GM19023 (cell line): ENCODE results near the gene FAF2.

Experiments used
- ATAC-seq: cut with Tn5 transposase; IDR thresholded peaks from one replicate; pipeline ENCODE4 v1.9.1; 2021; ENCODE audit warnings: mild to moderate bottlenecking, moderate library complexity; ENCODE audit not compliant: unreplicated experiment

Gene FAF2

DNA sequence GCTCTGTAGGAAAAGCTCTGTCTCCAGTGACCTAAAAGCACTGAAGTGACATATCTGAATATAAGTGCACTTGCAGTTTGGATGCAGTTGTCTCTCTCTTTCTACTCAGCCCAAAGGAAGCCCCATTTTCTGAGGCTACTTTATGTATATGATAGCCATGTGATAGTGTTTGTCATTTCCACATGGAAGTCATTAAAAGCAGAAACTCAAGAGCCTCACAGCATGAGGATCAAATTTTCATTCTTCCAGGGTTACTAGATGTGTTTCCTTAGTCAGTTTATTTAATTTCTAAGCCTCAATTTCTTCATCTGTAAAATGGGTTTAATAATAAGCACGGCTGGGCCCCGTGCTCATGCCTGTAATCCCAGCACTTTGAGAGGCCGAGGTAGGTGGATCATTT is 52.3 kb downstream of the FAF2 start:
- no peak for ATAC-seq

GRCh38 chr5:176501333-176501732 is 53.1 kb downstream of the FAF2 start:
- ATAC-seq = no peak

DNA sequence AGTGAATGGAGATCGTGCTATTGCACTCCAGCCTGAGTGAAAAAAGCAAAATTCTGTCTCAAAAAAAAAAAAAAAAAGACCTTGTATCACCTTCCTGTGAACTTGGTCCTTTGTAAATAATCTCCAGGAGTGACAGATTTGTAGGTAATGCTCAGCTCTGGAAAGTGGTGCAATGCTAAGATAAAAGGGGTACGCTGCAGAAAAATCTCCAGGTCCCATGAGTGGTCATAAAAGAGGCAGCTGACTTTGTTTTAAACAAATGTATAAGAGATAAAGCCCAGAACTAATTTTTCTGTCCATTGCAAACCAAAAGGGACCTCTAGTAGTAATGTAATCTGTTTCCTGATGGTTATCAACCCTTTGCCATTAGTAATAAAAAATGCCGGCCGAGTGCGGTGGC is 55.3 kb downstream of the FAF2 start:
- no peak for ATAC-seq

- no peak for ATAC-seq
Observed at GRCh38 chr5:176507911-176508310, 59.7 kb downstream of the FAF2 start.

GRCh38 chr5:176508603-176509002 is 60.4 kb downstream of the FAF2 start:
- no peak for ATAC-seq

- no peak for ATAC-seq
Observed at GRCh38 chr5:176513788-176514187, 65.6 kb downstream of the FAF2 start.

GRCh38 chr5:176514244-176514950 is 66.2 kb downstream of the FAF2 start:
- ATAC-seq = no peak

DNA sequence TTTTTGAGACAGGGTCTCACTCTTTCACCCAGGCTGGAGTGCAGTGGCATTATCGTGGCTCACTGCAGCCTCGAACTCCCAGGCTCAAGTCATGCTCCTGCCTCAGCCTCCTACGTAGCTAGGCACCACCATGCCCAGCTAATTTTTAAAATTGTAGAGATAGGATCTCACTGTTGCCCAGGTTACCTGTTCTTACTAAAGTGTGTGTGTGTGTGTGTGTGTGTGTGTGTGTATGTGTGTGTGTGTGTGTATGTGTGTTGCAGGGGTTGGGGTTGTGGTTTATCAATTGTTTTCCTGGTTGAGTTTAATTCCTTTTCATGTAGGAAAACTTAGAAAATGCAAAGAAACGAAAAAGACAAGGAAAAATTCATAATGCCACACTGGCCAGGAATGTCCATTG is 67.2 kb downstream of the FAF2 start:
- ATAC-seq = no peak

- no peak for ATAC-seq
Observed at GRCh38 chr5:176517053-176517661, 69.0 kb downstream of the FAF2 start.

GRCh38 chr5:176519810-176520720 is 71.9 kb downstream of the FAF2 start:
- ATAC-seq = no peak

DNA sequence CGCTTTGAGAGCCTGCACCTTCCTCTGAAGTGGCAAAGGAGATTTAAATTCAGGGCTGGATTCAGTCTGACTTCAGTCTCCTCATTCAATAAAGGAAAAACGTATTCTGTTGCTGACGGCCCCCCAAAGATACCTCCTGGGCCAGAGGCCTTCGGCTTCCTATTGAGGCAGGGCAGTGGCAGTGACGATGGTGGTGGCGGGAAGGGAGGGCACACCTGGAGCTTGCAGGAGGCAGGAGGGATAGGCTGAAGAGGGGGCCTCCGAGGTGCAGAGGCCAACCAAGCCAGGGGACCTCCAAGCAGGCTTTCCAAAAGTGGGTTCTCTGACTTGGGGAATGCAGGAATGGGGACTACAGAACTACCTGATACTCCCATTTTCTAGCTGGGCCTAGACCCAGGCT is 73.1 kb downstream of the FAF2 start:
- ATAC-seq = no peak

DNA sequence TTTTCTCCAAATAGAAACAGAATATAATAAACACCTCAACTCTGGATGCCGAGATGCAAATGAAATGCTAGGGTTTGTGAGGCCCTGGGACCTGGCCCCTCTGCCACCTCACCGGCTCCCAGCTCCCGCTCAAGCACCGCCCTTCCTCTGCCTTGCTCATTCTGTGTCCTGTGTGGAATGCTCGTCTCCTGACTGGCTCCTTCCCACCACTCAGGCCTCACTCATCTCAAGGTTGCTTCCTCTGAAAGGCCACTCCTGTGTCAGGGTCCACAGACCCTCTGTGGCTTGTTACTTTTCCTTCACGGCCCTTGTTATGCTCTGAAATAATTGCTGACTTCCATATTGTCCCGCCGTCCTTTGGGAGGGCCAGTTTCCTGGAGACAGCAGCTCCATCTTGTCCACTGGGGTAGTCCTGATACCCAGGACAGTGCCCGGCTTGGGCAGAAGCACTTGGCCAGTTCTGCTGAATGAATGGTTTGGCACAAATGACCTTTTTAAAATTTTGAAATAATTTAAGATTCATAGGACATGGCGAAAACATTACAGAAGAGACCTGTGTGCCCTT is 73.6 kb downstream of the FAF2 start:
- ATAC-seq = no peak

DNA sequence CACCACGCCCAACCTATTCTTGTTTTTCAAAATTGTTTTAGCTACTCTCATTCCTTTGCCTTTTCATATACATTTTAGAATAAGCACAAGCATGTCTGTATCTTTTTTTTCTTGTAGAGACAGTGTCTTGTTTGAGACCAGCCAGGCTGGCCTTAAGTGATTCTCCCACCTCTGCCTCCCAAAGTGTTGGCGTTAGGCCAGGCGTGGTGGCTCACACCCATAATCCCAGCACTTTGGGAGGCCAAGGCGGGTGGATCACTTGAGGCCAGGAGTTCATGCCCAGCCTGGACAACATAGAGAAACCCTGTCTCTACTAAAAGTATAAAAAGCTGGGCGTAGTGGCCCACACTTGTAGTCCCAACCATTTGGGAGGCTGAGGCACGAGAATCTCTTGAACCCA is 76.0 kb downstream of the FAF2 start:
- ATAC-seq = no peak

DNA sequence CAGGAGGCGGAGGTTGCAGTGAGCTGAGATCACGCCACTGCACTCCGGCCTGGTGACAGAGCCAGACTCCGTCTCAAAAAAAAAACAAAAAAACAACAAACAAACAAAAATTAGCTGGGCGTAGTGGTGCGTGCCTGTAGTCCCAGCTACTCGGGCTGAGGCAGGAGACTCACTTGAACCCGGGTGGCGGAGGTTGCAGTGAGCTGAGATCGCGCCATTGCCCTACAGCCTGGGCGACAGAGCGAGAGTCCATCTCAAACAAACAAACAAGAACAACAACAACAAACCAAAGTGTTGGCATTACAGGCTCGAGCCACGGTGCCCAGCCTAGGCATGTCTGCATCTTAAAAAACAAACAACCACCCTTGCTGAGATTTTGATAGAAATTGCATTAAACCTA is 76.8 kb downstream of the FAF2 start:
- ATAC-seq = no peak

DNA sequence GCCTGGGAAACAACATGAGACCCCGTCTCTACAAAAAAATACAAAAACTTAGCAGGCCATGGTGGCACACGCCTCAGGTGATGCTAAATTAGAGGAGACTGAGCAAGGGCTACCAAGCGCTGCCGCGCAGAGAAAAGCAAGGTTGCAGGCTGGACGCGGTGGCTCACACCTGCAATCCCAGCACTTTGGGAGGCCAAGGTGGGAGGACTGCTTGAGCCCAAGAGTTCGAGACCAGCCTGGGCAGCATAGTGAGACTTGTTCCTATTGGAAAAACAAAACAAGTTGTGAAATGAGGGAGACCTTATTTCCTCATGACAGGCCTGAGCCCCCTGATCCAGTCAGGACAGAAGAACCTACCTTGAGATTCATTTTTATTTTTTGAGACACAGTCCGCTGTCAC is 77.5 kb downstream of the FAF2 start:
- ATAC-seq = no peak

GRCh38 chr5:176526462-176526861 is 78.3 kb downstream of the FAF2 start:
- ATAC-seq = no peak

- no peak for ATAC-seq
Observed at GRCh38 chr5:176527246-176528222, 79.3 kb downstream of the FAF2 start.

- ATAC-seq = no peak
Observed at GRCh38 chr5:176528301-176528700, 80.1 kb downstream of the FAF2 start.

- no peak for ATAC-seq
Observed at GRCh38 chr5:176528761-176529115, 80.6 kb downstream of the FAF2 start.

GRCh38 chr5:176529116-176529740 is 81.0 kb downstream of the FAF2 start:
- ATAC-seq = no peak
